ENCODE measurements around the gene MEI1.
A peak's percentile ranks its signal among the peaks of the same experiment; 100 is the strongest.

The MEI1 gene

DNA sequence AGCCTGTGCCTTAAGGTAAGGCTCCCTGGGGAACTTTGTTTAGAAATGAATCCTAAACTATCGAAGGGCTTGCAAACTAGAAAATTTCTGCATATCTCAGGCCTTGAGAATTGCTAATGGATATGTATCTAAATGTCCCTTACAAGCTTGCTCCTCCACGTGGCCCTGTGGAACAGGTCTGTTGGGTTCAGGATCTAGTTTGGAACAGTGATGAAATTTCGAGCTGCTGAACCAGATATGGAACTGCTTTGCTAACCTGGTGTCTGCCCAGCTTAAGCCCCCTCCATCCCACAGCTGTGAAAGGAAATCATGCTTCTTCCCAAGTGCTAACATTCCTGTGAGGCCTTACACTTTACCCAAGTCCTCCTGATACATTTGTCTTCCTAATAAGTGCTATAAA lies 145.2 kb downstream of the MEI1 start:
- no peak for DNase-seq

DNA sequence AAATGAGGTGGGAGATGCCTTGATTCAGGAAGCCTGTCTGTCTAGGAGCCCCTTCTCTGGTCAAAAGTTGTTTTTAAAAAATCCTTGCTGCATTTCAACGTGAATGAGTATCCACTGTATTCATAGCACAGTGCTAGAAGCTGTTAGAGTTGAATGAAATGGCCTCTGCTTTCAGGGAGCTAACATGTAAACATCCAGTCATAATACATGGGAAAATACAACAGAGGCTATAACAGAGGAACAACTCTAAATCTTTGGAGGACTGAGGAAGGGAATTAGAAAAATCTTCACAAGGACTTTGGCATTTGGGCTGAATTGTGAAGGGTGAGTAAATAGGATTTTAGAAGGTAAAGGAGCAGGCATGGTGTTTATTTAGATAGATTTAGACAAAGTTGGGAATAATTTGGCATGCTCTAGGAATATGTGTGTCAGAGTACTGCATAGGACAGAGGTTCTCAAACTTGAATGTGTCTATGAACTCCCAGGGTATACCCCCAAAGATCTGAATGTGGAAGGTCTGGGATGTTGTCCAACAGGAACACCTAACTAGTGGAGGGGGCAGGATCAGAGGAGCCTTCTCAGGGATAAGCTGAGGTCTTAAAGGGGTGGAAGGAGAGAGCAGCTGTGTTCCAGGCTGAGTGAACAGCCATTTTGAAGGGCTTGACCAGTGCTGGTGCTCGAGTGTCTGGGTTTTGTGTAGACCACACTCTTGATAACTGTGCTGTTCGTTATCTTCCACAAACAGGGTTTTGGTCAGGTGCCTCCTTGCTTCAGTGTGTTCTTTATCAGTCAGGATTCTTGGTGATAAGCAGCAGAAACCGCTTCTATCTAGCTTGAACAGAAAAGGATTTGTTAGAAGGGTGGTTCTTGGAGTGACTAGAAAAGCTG lies 146.3 kb downstream of the MEI1 start:
- DNase-seq: no peak

DNA sequence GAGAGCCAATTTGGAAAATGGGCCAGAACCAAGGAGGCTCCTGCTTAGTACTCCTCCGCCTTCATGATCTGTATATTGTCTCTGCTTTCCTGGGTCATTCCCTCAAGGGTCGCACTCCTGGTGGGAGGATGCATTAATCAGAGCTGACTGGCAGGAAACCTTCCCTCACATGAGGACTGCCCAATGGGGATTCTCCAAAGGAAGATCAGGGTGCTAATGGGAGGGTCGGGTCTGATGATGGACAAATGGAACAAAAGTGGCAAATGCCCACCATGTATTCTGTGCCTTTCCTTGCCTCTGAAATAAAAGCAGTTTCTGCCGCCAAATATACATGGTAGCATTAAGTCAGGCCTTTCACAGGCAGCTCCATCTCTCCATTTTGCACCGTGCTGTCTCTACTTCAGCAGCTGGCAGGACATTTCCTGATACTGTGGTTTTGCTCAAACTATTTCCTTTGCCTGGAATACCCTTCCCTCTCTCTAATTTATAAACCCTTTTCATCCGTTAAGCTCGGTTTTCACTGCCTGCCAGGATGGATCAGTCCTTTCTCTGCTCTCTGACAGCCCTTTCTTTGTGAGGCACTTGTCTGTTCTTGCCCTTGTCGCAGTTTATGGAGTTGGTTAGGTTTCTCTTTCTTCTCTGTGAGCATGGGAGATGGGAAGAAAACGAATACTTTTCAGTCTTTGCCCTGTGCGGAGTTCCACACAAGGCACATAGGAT lies 147.1 kb downstream of the MEI1 start:
- no peak for DNase-seq

DNA sequence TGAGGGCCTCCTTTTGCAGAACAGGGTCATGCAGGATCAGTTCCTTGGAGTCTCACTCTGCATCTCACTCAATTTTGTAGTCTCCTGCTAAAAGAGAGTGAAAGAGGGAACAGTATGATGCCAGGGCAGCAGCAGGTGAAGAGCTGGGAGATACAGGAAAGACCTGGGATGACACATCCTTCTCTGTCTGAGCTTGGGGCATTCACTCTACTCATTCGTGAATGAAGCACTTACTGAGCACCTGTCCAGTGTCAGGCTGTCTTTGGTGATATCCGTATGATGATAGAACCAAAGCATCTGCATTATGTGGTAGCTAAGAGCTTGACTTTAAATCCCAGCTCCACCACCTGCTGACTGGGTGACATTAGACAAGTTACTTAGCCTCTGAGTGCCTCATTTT lies 148.0 kb downstream of the MEI1 start:
- peak in 1 of 2 experiments; percentile 34 for DNase-seq

DNA sequence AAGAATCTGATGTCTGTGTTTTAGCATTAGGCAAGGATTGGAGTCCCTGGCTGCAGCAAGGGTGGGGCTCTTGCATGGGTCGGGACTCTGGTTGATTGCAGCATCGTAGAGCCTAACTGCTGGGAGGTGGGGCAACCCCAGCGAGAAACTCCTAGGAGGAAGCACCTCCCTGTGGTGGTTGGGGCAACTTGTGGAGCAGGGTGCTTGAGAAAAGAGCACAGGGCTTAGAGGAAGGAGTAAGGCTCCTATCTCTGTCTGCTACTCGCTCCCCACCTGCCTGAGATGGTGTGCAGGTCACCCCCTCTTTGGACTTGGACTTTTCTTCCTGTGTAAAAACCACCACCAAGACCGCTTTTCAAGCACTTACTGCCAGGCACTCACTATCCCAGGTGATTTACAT lies 149.2 kb downstream of the MEI1 start:
- DNase-seq: no peak

All from NCI-H524 (cell line).